Measurements from ENCODE around the gene CACNA1G.

- TF ChIP-seq CTCF (IDR thresholded peaks at IDR 0.05) (no peak), JUN (CRISPR knock-in tag; IDR thresholded peaks at IDR 0.05) (no peak), ZNF416 (CRISPR knock-in tag; IDR thresholded peaks at IDR 0.05) (no peak), NR3C1 (CRISPR knock-in tag; conservative IDR thresholded peaks at IDR 0.05; ENCODE audit: low read depth) (no peak), TP53 (CRISPR knock-in tag; IDR thresholded peaks at IDR 0.05) (no peak)
- TF ChIP-seq, protein P1, sequence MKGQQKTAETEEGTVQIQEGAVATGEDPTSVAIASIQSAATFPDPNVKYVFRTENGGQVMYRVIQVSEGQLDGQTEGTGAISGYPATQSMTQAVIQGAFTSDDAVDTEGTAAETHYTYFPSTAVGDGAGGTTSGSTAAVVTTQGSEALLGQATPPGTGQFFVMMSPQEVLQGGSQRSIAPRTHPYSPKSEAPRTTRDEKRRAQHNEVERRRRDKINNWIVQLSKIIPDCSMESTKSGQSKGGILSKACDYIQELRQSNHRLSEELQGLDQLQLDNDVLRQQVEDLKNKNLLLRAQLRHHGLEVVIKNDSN (CRISPR knock-in tag; IDR thresholded peaks at IDR 0.05): no peak
These were observed 71.5 kb downstream of the CACNA1G start for GRCh38 chr17:50631908-50632571.
